SJSA1 (cell line): ENCODE measurements around the gene ST6GALNAC3. TPM values are rescaled to one million over a fixed set of nuclear protein-coding genes. Genes with fewer than 3 reads are reported as not detected.
"Not testable (repeated sequence)": the region's sequence is repeated elsewhere in the genome, so short reads cannot be mapped to it uniquely, and the experiment has no call there.

ENCODE experiments used
- DNase-seq, 2 experiments: peaks; one replicate each; pipeline ENCODE4 v3.0.0-alpha.2; 2015 to 2020; ENCODE audit warnings: low spot score in 2 of 2, low read depth in 1 of 2
- H3K27ac ChIP-seq: fragments of 250-450 bp; sonication (Bioruptor Pico); 2 replicates; pipeline ENCODE4 v1.5.1; 2020; ENCODE audit warnings: mild to moderate bottlenecking, moderate library complexity
- H3K27me3 ChIP-seq: fragments of 250-450 bp; sonication (Bioruptor Pico); replicated peaks from 2 replicates; pipeline ENCODE4 v1.5.1; 2020; ENCODE audit warnings: mild to moderate bottlenecking, moderate library complexity
- H3K36me3 ChIP-seq: fragments of 250-450 bp; sonication (Bioruptor Pico); 2 replicates; pipeline ENCODE4 v1.5.1; 2020; ENCODE audit warnings: mild to moderate bottlenecking
- H3K4me1 ChIP-seq: fragments of 250-450 bp; sonication (Bioruptor Pico); replicated peaks from 2 replicates; pipeline ENCODE4 v1.6.1; 2021; ENCODE audit warnings: mild to moderate bottlenecking
- H3K4me3 ChIP-seq: fragments of 250-450 bp; sonication (Bioruptor Pico); 2 replicates; pipeline ENCODE4 v1.5.1; 2020; ENCODE audit warnings: mild to moderate bottlenecking
- H3K9me3 ChIP-seq: fragments of 250-450 bp; sonication (Bioruptor Pico); replicated peaks from 2 replicates; pipeline ENCODE4 v1.5.1; 2020; ENCODE audit warnings: mild to moderate bottlenecking
- total RNA-seq: library from RNA; depleted of rRNA; stranded (reverse); fragments of >200 nt; shearing (Covaris generic); gene quantifications from 2 replicates; pipeline ENCODE4 v1.2.3, GENCODE V29; 2014; rRNA removed

ST6GALNAC3 gene
- 3.4 and 5.1 TPM in 2 replicates for total RNA-seq

- Histone ChIP-seq H3K36me3 (no peaks in the 10 kb centered on the region), H3K27ac (peak within 1 kb of the TSS; percentile 57), H3K4me3 (peak within 1 kb of the TSS; percentile 60), H3K27me3 (no peaks in the 10 kb centered on the region), H3K4me1 (peaks cover 30% of the 10 kb centered on the region), H3K9me3 (no peaks in the 10 kb centered on the region)
- peak; percentile 72 to 75 for DNase-seq
Observed at GRCh38 chr1:76074321-76075187, at the start of gene ST6GALNAC3. TSS of gene ST6GALNAC3 (plus strand) at chr1:76074746.

GRCh38 chr1:76027341-76027740 lies 47.2 kb upstream of the ST6GALNAC3 start:
- H3K4me1 ChIP-seq, result peaks cover 18% of the 10 kb centered on the region
- no peaks in the 10 kb centered on the region for H3K36me3 ChIP-seq
- no peak for DNase-seq
- H3K4me3 ChIP-seq, result no peak overlapping the region
- H3K27me3 ChIP-seq, result no peaks in the 10 kb centered on the region
- H3K27ac ChIP-seq, result no peak overlapping the region
- H3K9me3 ChIP-seq, result no peaks in the 10 kb centered on the region

- no peak overlapping the region for H3K4me3 ChIP-seq
- no peak for DNase-seq
- peaks cover 8% of the 10 kb centered on the region for H3K4me1 ChIP-seq
- no peaks in the 10 kb centered on the region for H3K36me3 ChIP-seq
- H3K27ac ChIP-seq, result no peak overlapping the region
- no peaks in the 10 kb centered on the region for H3K27me3 ChIP-seq
- H3K9me3 ChIP-seq, result no peaks in the 10 kb centered on the region
Observed at GRCh38 chr1:76029331-76029730, 45.2 kb upstream of the ST6GALNAC3 start.

- H3K4me3 ChIP-seq, result no peak overlapping the region
- no peaks in the 10 kb centered on the region for H3K9me3 ChIP-seq
- H3K27me3 ChIP-seq, result no peaks in the 10 kb centered on the region
- DNase-seq, result no peak
- H3K4me1 ChIP-seq, result no peaks in the 10 kb centered on the region
- H3K36me3 ChIP-seq, result no peaks in the 10 kb centered on the region
- H3K27ac ChIP-seq, result no peak overlapping the region
Observed at GRCh38 chr1:76031496-76031895, 43.0 kb upstream of the ST6GALNAC3 start.

GRCh38 chr1:76033800-76034475 lies 40.6 kb upstream of the ST6GALNAC3 start:
- no peak for DNase-seq
- Histone ChIP-seq H3K36me3 (no peaks in the 10 kb centered on the region), H3K27ac (no peak overlapping the region), H3K27me3 (peaks cover 5% of the 10 kb centered on the region; the same call in 1 of the 2 replicates), H3K9me3 (no peaks in the 10 kb centered on the region), H3K4me3 (no peak overlapping the region), H3K4me1 (no peaks in the 10 kb centered on the region)

- Histone ChIP-seq H3K4me3 (no peak overlapping the region), H3K36me3 (no peaks in the 10 kb centered on the region), H3K4me1 (no peaks in the 10 kb centered on the region), H3K27me3 (peaks cover 5% of the 10 kb centered on the region; the same call in 1 of the 2 replicates), H3K9me3 (no peaks in the 10 kb centered on the region), H3K27ac (no peak overlapping the region)
- peak in 1 of 2 experiments; percentile 20 for DNase-seq
Observed at GRCh38 chr1:76035053-76035452, 39.5 kb upstream of the ST6GALNAC3 start.

- Histone ChIP-seq H3K4me1 (no peaks in the 10 kb centered on the region), H3K27ac (no peak overlapping the region)
Observed at GRCh38 chr1:76037324-76037723, 37.2 kb upstream of the ST6GALNAC3 start.

GRCh38 chr1:76038287-76039004 lies 36.1 kb upstream of the ST6GALNAC3 start:
- Histone ChIP-seq H3K9me3 (no peaks in the 10 kb centered on the region), H3K27me3 (peaks cover 11% of the 10 kb centered on the region), H3K4me3 (no peak overlapping the region), H3K4me1 (no peaks in the 10 kb centered on the region), H3K36me3 (no peaks in the 10 kb centered on the region), H3K27ac (no peak overlapping the region)
- DNase-seq, result no peak

More at GRCh38 chr1:76037324-76037723, 37.2 kb upstream of the ST6GALNAC3 start:
- Histone ChIP-seq H3K36me3 (no peaks in the 10 kb centered on the region), H3K27me3 (peaks cover 7% of the 10 kb centered on the region; the same call in 1 of the 2 replicates), H3K9me3 (no peaks in the 10 kb centered on the region), H3K4me3 (no peak overlapping the region)
- DNase-seq, result no peak

- DNase-seq, result no peak
- Histone ChIP-seq H3K36me3 (no peaks in the 10 kb centered on the region), H3K9me3 (no peaks in the 10 kb centered on the region), H3K4me1 (no peaks in the 10 kb centered on the region), H3K27me3 (peaks cover 12% of the 10 kb centered on the region), H3K4me3 (no peak overlapping the region), H3K27ac (no peak overlapping the region)
Observed at GRCh38 chr1:76046149-76046548, 28.4 kb upstream of the ST6GALNAC3 start.

- Histone ChIP-seq H3K4me3 (no peak overlapping the region), H3K9me3 (no peaks in the 10 kb centered on the region), H3K36me3 (no peaks in the 10 kb centered on the region), H3K27me3 (peaks cover 6% of the 10 kb centered on the region; the same call in 1 of the 2 replicates), H3K27ac (no peak overlapping the region), H3K4me1 (no peaks in the 10 kb centered on the region)
- DNase-seq, result no peak
Observed at GRCh38 chr1:76048219-76048618, 26.3 kb upstream of the ST6GALNAC3 start.

GRCh38 chr1:76048926-76049325 lies 25.6 kb upstream of the ST6GALNAC3 start:
- Histone ChIP-seq H3K27ac (no peak overlapping the region), H3K36me3 (no peaks in the 10 kb centered on the region), H3K4me3 (no peak overlapping the region), H3K9me3 (no peaks in the 10 kb centered on the region), H3K4me1 (no peaks in the 10 kb centered on the region), H3K27me3 (peaks cover 6% of the 10 kb centered on the region; the same call in 1 of the 2 replicates)
- no peak for DNase-seq

- Histone ChIP-seq H3K4me3 (no peak overlapping the region), H3K27me3 (peaks cover 3% of the 10 kb centered on the region; the same call in 1 of the 2 replicates), H3K4me1 (no peaks in the 10 kb centered on the region), H3K9me3 (no peaks in the 10 kb centered on the region), H3K27ac (no peak overlapping the region), H3K36me3 (no peaks in the 10 kb centered on the region)
- DNase-seq, result no peak
Observed at GRCh38 chr1:76049498-76049897, 25.0 kb upstream of the ST6GALNAC3 start.

GRCh38 chr1:76050073-76050472 lies 24.5 kb upstream of the ST6GALNAC3 start:
- H3K27ac ChIP-seq, H3K36me3 ChIP-seq, H3K4me3 ChIP-seq, H3K4me1 ChIP-seq, H3K27me3 ChIP-seq, DNase-seq, H3K9me3 ChIP-seq: not testable (repeated sequence)
